ENCODE measurements around the gene C1RL.

The C1RL gene

DNA sequence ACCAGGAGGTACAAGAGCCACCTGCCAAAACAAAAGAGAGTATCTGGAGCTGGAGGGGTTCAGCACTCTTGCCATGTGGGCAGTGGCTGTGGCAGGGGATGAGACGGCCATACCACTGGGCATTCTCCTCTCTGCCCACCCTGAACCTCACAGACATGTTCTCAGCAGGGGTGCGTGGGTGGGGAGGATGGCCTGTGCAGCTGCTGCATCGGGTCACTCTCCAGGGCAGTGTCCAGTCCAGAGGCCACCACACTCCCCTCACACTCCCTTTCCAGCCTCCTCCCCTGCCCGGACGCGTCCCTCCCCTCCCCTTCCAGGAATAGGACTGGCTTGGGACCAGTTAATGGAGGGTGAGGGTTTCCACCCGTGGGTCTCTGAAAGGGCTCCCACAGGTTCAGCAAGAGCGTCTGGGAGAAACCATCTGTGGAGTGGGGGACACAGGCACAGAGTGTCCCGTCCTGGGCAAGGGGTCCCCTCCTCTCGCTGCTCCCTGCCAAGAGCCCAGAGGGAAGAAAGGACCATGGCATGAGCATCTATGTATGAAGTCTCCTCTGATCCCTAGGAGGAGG is 17.3 kb downstream of the C1RL start:
- no peak for DNase-seq

DNA sequence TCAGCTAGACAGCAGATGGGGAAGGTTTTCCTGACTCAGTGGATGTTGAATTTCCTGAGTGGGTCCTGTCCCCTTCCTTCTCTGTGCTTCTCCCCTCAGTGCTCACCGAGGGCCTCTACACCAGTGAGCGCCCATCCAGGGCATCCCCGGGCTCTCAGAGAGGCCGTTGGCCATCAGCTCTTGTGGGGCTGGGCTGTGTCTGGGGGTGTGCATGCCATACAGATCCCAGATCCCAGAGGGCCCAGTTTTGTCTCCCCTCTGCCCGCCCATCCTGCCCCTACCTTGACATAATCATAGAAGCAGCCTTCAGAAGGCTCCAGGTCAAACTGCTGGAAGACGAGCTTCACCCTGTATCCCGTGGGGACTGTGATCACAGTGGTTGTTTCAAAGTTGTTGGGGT is 17.8 kb downstream of the C1RL start:
- DNase-seq, result no peak

DNA sequence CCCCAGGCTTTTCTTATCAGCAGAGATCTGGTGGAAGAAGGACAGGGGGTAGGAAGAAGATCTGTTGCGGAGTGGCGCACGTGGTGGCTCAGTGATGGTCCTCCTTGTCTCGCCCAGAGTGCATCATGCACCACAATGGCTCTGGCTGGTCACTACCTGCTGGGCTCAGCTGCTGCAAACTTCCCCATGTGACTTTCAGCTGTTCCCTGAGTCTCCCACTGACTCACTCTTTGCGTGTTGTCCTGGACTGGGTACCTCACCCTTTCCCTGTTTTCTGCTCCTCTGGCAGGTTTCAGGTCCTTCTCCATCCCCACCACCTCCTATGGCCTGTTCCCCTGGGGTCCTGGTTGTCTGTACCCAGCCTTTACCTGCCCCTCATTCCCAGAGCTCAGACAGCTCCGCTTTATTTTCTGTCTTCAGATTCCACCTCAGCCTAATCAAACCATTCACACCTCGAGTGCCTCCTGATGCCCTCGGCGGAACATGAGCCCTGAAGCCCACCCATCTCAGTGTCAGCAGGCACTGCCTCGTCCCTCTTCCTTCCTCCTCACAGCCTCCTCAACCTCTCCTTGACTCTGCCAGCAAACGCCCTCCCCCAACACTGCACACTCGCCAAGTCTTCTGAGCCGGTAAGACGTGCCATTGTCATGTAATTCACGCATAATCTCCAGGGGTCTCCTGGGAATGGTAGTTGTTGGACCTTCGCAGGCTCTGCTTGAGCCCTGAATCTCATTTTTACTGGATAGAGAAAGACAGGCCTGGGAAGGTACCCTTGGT is 18.6 kb downstream of the C1RL start:
- DNase-seq, result no peak

DNA sequence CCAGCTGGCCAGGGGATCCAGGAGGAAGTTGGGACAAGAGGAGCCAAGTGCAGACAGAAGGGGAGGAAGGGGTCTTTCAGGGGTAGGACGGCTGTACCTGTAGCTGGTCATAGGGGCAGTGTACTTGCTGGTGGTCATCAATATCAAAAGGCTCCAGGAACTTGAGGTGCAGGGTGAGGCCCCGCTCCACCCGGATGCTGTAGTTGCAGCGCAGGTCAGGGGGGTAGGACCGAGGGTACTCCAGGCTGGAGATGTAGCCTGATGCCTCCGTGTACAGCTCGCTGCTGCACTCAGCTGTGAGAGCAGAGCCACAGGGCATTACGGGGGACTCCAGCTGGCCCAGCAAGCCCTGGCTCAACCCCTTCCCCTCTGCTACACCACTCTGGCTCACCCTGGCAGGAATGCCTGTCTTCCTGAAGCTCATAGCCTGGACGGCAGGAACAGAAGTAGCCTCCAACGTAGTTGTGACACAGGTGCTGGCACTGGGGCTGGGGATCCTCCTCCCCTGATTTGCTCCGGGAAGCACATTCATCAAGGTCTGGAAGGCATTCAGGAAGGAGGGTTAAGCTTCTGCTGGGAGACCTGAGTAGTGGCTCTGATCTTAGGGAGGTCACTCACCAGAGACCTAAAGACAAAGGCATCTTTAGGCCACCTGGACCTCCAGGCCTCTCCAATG is 19.7 kb downstream of the C1RL start:
- no peak for DNase-seq

DNA sequence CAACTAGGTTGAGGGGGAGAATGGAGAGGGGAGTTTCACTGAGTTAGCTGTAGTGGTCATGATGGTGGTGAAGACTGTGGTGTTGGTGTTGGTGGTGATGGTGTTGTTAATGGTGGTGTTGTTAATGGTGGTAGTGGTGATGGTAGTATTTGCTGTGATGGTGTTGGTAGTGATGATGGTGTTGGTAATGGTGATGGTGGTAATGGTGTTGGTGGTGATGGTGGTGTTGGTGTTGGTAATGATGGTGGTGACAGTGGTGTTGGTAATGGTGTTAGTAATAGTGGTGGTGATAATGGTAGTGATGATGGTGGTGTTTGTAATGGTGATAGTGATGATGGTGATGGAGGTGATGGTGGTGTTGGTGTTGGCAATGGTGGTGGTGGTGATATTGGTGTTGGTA is 25.9 kb downstream of the C1RL start:
- DNase-seq, result no peak

DNA sequence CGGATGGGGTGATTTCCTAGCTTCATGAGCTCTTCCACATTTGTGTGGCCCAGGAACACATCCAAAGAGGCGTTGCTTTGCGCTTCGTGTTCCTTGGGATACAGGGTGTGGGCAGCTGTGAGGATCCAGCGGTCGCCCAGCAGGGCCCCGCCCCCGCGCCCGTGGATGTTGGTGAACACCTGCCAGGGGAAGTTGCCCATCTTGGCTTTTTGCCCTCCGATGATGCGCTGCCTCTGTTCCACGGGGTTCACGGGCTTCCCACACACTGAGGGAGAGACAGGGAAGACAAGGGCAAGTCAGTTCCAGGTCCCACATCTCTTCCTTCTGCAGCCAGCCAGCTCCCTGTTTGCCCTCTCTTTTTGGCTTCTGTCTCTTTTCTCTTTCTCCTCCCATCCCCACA is 28.0 kb downstream of the C1RL start:
- DNase-seq, result no peak

DNA sequence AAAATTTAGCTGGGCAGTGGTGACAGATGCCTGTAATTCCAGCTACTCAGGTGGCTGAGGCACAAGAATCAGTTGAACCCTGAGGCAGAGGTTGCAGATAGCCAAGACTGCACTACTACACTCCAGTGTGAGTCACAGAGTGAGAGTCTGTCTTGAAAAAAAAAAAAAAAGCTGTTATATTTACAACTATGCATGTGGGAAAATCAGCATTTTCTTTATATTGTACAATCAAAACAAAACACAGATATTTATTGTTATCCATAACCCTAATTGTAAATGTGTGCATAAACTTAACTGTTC is 29.2 kb downstream of the C1RL start:
- no peak for DNase-seq

DNA sequence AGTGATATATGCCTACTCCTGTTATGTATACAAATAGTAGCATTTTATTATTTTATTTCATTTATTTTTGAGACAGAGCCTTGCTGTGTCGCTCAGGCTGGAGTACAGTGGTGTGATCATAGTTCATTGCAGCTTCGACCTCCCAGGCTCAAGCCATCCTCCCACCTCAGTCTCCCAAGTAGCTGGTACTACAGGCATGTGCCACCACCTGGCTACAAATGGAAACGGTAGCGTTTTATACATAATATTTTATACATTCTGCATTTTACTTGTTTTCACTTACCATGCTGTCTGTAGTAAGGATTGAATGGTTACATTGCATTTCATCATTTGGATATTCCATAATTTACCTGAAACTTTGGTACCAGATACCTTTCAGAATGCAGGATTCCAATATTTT is 30.9 kb downstream of the C1RL start:
- DNase-seq, result no peak

DNA sequence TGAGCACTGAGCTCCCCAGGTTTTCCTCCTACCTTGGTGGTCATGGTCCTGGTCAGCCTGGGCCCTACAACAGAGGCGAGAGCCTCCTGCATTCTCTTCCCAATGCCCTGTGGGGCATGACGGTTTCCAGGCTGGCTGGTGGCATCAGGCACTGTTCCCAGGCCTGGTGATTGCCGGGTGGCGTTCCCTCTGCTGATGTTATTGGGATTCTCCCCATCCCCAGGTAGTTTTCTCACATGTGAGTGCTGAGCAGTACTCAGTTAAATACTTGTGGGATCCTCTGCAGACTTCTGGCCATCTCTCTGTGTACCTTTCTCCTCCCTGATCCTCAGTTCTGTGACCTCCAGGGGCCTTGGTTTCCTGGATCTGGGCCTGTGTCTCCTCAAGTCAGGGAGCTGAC is 32.5 kb downstream of the C1RL start:
- no peak for DNase-seq

DNA sequence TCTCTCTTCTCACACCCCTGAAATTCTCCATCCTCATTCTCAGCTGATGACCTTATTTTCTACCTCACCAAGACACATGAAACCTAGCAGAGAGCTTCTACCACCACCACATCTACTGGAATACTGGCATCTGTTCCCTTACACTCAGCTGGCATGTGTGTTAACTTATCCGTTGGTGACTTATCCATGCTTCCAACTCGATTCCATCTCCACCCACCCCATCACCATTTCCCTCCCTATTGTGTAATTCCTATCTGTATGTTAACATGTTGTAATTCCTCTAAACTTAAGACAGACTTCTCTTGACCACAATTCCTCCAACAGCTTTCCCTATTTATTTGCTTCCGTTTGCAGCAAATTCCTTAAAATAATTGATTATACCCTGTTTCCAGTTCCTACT is 33.1 kb downstream of the C1RL start:
- DNase-seq, result no peak

DNA sequence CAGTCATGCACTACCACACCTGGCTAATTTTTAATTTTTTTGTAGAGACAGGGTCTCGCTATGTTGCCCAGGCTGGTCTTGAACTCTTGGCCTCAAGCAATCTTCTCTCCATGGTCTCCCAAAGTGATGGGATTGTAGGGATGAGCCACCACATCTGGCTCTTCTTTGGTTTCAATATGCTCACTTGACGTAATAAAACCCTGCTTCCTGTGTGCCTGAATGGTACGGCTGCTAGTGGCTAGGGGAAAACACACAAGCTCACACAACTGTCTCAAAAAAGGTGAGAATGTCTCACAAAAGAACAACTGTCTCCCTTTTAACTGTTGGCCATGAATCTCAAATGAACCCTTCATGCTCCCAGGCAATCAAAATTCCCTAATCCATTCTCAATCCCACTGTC is 33.5 kb downstream of the C1RL start:
- DNase-seq, result no peak

DNA sequence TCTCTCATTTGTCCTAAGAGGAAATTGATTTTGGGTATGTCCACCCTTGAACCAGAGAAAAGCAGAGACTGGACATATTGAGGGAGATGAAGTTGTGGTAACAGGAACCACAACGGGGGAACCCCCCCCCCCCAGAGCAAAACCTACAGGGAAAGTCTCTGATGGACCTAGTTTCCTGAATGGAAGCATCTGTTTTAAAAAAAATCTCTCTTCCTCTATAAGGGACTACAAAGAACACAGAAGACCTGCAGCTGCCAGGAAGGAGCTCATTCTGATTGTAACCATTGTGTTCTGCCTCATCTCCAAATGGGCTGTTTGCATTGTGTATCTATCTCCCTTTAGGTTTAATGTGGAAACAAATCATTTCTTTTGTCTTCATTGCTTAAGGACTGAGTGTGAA is 35.1 kb downstream of the C1RL start:
- no peak for DNase-seq

DNA sequence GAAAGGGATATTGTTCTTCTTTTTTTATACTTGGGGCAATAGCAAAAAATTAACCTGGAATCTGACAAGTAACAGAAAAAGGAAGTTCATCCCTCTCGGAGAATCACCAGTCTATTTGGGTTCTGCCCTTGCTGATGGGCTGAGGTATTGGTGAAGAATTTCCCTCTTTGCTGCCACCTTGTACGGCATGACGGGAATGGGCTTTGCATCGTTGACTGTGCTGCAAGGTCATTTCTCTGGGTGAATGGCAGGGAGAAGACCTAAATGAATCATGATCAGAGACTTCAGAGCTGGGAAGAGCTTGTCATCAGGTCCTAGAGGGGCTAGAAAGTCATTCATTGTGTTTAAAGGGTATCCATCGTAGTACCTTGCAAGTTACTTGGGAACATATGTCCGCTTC is 36.5 kb downstream of the C1RL start:
- DNase-seq, result no peak

DNA sequence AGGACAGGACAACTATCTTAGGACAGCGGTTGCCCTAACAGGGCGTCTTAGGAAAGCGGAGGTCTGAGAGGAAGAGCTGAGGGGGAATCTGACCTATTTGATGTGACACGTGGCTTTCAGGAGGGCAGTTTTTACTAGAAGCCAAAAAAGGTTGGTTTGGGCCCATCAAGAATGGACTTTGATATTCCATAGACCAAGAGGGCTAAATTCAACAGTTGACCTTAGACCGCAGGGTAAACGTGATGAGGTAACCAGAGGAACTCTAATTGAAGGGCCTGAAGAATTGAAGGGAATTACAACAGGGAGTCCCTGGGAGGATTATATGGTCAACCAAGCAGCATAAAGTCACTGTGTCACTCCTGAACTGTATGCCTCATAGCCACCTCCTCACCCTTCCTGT is 37.0 kb downstream of the C1RL start:
- DNase-seq, result no peak

DNA sequence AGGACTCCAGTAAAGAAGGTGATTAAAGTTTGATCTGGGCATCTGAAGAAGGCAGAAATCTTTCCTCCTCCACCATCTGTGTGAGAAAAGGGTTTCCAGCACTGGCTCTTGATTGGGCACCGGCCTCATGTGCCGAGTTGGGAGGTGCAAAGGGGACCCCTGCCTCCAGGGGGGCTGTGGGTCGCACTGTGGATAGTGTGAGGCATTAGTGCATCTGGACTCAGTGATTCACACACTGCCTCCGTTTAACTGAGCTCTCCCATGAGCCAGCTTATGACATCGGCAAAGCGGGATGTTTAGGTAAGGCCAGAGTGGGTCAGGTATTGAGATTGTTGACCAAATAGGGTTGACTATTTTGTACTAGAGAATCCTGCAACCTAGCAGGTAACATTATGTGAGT is 39.6 kb downstream of the C1RL start:
- DNase-seq, result no peak

DNA sequence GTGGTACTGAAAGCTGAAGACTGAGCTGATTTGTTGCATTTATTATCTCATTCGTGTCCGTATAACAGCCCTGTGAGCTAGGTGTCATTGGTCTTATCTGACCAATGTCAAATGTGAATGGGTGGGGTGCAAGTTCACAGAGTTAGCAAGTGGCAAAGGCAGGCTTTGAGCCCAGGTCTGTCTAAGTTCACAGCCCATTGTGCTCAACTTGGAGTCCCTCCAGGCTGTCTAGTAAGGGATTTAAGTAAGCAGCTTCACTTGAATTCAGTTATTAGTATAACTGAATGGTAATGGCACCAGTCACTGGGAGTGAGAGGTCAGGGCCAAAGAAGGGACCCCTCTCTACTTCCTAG is 40.0 kb downstream of the C1RL start:
- DNase-seq, result no peak

DNA sequence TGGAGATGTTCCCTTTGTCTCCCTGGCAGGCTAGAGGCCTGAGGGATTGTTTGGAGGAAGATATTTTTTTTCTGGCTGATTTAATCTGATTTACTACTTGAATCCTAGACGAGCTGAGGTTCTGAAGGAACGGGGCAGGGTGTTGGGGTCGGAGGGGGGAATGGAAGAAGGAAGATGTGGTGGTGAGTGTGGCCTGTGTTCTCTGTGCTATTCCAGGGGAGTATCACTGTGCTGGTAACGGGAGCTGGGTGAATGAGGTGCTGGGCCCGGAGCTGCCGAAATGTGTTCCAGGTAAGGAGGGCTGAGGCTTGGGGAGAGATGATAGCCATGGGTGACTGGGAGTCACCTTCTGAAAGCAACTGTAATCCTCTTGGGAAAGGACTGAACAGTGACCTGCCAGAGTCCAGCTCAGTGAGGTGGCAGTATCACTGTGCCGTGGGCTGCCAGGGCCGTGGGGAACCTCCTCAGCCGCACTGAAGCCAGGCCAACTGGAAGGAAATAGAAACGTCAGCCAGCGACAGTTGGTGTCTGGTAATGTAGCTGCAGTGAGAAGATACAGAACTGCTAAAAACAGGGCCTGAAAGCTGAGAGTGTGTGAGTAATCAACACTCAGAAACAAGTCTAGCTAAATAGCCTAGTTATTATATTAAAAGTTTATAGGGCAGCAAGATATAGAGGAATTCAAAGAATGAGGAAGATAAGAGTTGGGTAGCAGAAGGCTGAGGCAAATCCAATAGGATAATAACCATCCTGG is 40.6 kb downstream of the C1RL start:
- DNase-seq, result no peak

DNA sequence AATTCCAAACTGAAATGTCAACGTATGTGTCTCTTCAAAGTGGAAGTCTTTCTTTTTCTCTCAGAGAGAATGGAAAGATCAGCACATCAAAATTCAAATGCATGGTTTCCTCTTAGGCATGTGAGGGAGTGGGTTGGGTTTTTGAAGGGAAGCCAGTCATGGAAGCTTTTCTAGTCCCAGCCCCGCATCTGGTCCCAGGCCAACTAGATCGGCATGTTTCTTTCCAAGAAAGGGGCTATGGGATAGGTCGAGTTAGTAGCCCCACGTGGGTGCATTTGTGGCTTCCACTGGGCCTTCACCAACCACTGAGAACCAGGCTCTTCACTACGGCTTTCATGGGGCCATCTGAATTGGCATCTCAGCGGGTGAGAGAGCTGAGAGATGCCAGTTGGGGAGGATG is 41.9 kb downstream of the C1RL start:
- no peak for DNase-seq

DNA sequence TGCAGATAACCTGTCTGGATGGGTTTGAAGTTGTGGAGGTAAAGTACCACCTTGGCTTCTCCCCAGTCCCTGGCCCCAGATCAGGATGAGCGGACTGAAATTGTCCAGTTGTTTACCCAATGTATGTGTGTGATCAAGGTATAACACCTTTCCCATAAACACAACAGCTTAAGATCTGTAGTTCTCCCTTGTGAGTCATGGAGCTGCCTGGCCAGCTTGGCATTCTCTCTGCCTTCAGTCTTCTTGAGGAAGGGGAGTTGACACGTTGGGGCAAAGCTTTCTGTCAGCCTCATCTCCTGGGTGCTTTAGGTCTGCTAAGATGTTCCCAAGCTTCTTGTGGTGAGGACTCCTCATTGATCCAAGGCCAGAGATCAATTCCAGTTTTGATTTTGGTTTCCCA is 42.4 kb downstream of the C1RL start:
- DNase-seq, result no peak

DNA sequence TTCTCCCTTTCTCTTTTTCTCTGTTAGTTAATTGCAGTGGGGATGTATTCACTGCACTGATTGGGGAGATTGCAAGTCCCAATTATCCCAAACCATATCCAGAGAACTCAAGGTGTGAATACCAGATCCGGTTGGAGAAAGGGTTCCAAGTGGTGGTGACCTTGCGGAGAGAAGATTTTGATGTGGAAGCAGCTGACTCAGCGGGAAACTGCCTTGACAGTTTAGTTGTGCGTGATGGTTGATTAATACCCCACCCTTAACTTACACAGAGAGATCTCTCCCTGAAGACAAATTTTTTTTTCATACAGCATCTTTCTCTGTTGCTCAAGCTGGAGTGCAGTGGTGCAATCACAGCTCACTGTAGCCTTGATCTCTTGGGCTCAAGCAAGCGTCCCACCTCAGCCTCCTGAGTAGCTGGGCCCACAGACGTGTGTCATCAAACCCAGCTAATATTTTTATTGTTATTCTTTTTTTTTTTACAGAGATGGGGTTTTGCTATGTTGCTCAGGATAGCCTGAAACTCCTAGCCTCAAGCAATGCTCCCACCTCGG is 43.9 kb downstream of the C1RL start:
- no peak for DNase-seq

DNA sequence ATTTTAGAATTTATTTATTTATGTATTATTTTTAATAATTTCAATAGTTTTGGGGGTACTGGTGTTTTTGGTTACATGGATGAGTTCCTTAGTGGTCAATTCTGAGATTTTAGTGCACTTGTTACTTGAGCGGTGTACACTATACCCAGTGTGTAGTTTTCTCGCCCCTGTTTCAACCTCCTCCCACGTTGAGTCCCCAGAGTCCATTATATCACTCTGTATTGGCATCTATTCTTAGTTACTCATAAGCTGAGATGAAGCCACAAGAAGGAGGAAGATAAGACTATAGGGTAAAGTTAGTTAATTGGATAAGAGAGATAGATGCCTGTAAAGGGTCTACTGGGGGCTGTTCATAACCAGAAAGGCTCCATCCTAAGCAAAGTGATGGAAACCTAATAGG is 44.5 kb downstream of the C1RL start:
- no peak for DNase-seq

DNA sequence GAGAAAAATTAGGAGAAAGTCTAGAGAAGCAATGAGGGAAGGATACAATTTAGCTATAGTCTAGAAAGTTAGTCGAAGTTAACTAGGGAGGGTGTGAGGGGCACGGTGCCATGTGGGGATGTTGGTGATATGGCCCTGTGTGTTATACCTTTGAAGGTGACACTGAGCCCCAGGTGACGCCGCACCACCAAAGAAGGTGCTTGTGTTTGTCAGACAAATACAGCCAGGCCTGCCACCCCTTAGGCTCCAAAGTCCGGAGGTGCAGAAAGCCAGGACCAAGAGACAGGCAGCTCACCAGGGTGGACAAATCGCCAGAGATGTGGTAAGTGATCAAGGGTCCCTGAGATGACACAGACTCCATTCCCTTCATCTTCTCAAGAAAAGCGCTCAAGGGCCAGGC is 47.4 kb downstream of the C1RL start:
- no peak for DNase-seq

DNA sequence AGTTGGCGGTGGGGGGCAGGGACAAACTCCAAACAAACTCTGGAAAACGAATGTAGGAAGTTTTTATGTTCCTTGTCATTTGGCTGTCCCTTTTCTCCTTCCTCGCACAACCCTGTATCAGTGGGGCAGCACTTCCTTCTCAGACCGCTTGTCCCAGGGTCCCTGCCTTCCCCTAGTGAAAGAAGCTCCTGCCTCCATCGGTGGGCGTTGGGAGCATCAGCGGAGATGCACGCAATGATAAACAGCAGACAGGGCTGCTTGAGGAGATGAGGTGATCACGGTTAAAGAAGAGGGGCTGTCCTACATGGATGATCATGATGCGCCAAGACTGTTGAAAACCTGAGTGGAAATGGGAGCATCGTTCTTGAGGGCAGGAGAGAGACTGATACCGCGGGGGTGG is 47.9 kb downstream of the C1RL start:
- DNase-seq, result no peak
